Activated T-helper 17 cell treated with anti-CD3 and anti-CD28 coated beads, Interleukin-2, amount 50 U/mL, for 72 hours (primary cell): ENCODE results near the gene LDLRAD4. TPM values are rescaled to one million over a fixed set of nuclear protein-coding genes. Genes with fewer than 3 reads are reported as not detected.

Experiments
- ATAC-seq: fragments of 150-1000 bp; cut with Tn5 transposase; replicated peaks from 2 replicates; pipeline ENCODE4 v1.10.0; 2021; ENCODE audit warnings: mild to moderate bottlenecking, moderate library complexity
- H3K27ac Mint-ChIP-seq: one replicate; pipeline ENCODE4 v1.8.0; 2022; ENCODE audit warnings: mixed read lengths
- H3K27me3 Mint-ChIP-seq: one replicate; pipeline ENCODE4 v1.8.0; 2022; ENCODE audit warnings: mixed read lengths
- H3K36me3 Mint-ChIP-seq: one replicate; pipeline ENCODE4 v1.8.0; 2022; ENCODE audit warnings: low read depth, mild to moderate bottlenecking, mixed read lengths
- H3K4me1 Mint-ChIP-seq: one replicate; pipeline ENCODE4 v1.8.0; 2022; ENCODE audit warnings: mixed read lengths
- H3K4me3 Mint-ChIP-seq: one replicate; pipeline ENCODE4 v1.8.0; 2022; ENCODE audit warnings: mild to moderate bottlenecking, mixed read lengths
- H3K9me3 Mint-ChIP-seq: one replicate; pipeline ENCODE4 v1.8.0; 2022; ENCODE audit warnings: mixed read lengths
- total RNA-seq, 2 donors: library from RNA; stranded (reverse); gene quantifications; one replicate each; pipeline ENCODE4 v1.2.3, GENCODE V29; 2022

Gene LDLRAD4
- total RNA-seq, 2 donors from 2014 or later = 52.0 to 54.8 TPM

- H3K36me3 Mint-ChIP-seq = peaks cover 62% of the 10 kb centered on the region
- H3K27ac Mint-ChIP-seq = no peak overlapping the region
- H3K9me3 Mint-ChIP-seq = no peaks in the 10 kb centered on the region
- H3K4me1 Mint-ChIP-seq = peaks cover 27% of the 10 kb centered on the region
- ATAC-seq = no peak
- no peak overlapping the region for H3K4me3 Mint-ChIP-seq
- H3K27me3 Mint-ChIP-seq = no peaks in the 10 kb centered on the region
Observed at GRCh38 chr18:13513021-13513420, 294.5 kb downstream of the LDLRAD4 start.

DNA sequence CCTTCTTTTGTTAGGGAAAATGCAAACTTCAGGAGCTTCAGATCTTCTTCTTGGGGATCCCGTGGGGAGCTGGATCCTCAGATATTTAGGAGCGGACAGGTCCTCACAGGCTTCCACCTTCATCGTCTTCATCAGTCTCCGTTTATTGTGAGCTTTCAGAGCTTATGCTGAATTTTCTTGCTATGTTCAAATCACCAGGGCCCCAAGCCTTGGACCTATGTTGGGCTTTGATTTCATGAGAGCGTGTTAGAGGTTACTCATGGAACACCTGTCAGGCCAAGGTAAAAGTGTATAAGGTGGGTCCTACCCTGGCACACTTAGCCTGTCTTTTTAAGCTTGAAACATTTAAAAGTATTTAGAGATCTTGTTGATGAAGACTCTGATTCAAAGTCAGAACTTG lies 294.9 kb downstream of the LDLRAD4 start:
- Mint-ChIP-seq H3K4me1 (peaks cover 31% of the 10 kb centered on the region), H3K4me3 (no peak overlapping the region), H3K36me3 (peaks cover 66% of the 10 kb centered on the region), H3K9me3 (no peaks in the 10 kb centered on the region), H3K27ac (no peak overlapping the region), H3K27me3 (no peaks in the 10 kb centered on the region)
- ATAC-seq = no peak

DNA sequence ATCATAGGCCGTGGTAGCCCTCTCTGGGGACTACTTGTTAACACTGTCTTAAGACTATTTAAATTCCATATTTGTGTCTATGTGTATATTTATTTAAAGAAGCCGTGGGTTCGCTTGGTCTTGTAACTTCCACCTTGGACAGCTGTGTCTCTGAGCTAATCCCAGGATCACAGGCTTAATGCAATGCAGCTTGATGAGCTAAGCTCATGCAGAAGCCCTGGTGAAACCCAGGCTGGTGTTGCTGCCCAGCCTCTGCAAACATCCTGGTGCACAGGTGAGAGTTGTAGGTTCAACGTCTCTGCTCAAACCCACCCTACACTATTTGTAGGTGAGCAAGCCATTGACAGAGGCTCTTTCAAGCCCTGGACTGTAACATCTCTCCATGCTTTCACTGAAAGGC lies 296.0 kb downstream of the LDLRAD4 start:
- no peak overlapping the region for H3K27ac Mint-ChIP-seq
- H3K9me3 Mint-ChIP-seq = no peaks in the 10 kb centered on the region
- peaks cover 22% of the 10 kb centered on the region for H3K4me1 Mint-ChIP-seq
- no peak overlapping the region for H3K4me3 Mint-ChIP-seq
- ATAC-seq = no peak
- H3K27me3 Mint-ChIP-seq = no peaks in the 10 kb centered on the region
- H3K36me3 Mint-ChIP-seq = peaks cover 58% of the 10 kb centered on the region

GRCh38 chr18:13516855-13517254 lies 298.3 kb downstream of the LDLRAD4 start:
- Mint-ChIP-seq H3K4me3 (no peak overlapping the region), H3K9me3 (no peaks in the 10 kb centered on the region), H3K36me3 (peaks cover 52% of the 10 kb centered on the region), H3K27ac (no peak overlapping the region), H3K4me1 (peaks cover 12% of the 10 kb centered on the region), H3K27me3 (no peaks in the 10 kb centered on the region)
- ATAC-seq = no peak

DNA sequence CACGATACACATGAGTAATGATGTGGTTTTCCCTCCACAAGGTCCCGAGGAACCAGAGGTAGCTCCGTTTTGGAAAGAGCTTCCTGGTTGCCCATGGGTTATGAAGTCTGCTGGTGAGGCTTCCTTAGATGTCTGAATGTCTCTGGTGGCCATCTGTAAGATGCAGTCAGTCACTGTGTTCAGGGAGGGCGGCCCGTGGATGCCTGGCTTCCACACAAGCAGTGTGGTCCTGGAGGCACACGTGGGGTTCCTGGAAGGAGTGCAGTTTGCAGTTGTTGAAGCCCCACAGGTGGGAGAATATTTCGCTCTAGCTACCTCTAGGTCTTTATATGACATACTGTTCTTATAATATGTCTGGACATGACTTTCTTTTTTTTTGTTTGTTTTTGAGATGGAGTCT lies 298.8 kb downstream of the LDLRAD4 start:
- Mint-ChIP-seq H3K4me3 (no peak overlapping the region), H3K27me3 (no peaks in the 10 kb centered on the region), H3K36me3 (peaks cover 52% of the 10 kb centered on the region), H3K27ac (no peak overlapping the region), H3K9me3 (no peaks in the 10 kb centered on the region), H3K4me1 (peaks cover 10% of the 10 kb centered on the region)
- ATAC-seq = no peak

DNA sequence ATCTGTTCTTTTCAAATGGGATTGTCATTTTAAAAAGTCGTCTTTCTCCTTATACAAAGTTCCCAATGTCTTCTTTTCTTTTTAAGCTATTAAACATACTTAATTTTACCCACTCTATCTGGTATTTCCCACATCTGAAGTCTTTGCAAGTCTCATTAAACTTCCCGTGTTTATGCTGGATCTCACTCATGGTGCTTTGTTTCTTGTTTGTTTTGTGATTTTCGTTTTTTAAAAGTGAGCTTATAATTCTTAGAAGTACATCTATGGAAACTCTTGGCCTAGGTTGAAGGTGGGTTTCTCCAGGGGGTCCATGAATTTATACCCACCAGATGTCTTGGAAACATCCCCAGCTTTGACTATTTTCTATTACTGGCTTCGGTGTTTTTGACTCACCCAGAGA lies 299.8 kb downstream of the LDLRAD4 start:
- no peak overlapping the region for H3K27ac Mint-ChIP-seq
- H3K4me1 Mint-ChIP-seq = peaks cover 10% of the 10 kb centered on the region
- no peak for ATAC-seq
- H3K27me3 Mint-ChIP-seq = no peaks in the 10 kb centered on the region
- peaks cover 49% of the 10 kb centered on the region for H3K36me3 Mint-ChIP-seq
- no peaks in the 10 kb centered on the region for H3K9me3 Mint-ChIP-seq
- no peak overlapping the region for H3K4me3 Mint-ChIP-seq

- Mint-ChIP-seq H3K27ac (peak overlapping the region; percentile 41), H3K27me3 (no peaks in the 10 kb centered on the region), H3K36me3 (peaks cover 42% of the 10 kb centered on the region)
Observed at GRCh38 chr18:13520306-13520705, 301.7 kb downstream of the LDLRAD4 start.

DNA sequence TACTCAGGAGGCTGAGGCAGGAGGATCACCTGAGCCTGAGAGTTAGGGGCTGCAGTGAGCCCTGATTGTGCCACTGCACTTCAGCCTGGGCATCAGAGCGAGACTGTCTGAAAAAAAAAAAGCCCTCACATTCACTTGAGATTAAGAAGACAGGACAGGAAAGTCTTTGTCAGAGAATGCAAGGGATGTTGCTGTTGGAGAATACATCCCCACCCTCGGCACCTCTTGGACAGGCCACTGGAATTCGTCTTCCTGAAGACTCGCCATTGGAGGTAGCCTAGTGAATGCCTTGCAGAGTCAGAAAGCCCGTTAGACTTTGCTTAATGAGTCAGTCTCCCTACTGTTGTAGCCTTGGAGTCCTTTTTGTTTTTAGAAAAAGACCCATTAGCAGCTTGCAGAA lies 302.2 kb downstream of the LDLRAD4 start:
- peaks cover 38% of the 10 kb centered on the region for H3K36me3 Mint-ChIP-seq
- H3K4me3 Mint-ChIP-seq = no peak overlapping the region
- no peaks in the 10 kb centered on the region for H3K27me3 Mint-ChIP-seq
- ATAC-seq = no peak
- no peaks in the 10 kb centered on the region for H3K9me3 Mint-ChIP-seq
- peak overlapping the region; percentile 41 for H3K27ac Mint-ChIP-seq
- peaks cover 10% of the 10 kb centered on the region for H3K4me1 Mint-ChIP-seq

More at GRCh38 chr18:13520306-13520705, 301.7 kb downstream of the LDLRAD4 start:
- no peak for ATAC-seq
- H3K4me1 Mint-ChIP-seq = peaks cover 10% of the 10 kb centered on the region
- no peak overlapping the region for H3K4me3 Mint-ChIP-seq
- H3K9me3 Mint-ChIP-seq = no peaks in the 10 kb centered on the region

- no peaks in the 10 kb centered on the region for H3K27me3 Mint-ChIP-seq
- peaks cover 15% of the 10 kb centered on the region for H3K4me1 Mint-ChIP-seq
- no peak overlapping the region for H3K27ac Mint-ChIP-seq
- ATAC-seq = no peak
- H3K4me3 Mint-ChIP-seq = no peak overlapping the region
- H3K9me3 Mint-ChIP-seq = no peaks in the 10 kb centered on the region
- H3K36me3 Mint-ChIP-seq = peaks cover 34% of the 10 kb centered on the region
Observed at GRCh38 chr18:13521418-13521817, 302.9 kb downstream of the LDLRAD4 start.

DNA sequence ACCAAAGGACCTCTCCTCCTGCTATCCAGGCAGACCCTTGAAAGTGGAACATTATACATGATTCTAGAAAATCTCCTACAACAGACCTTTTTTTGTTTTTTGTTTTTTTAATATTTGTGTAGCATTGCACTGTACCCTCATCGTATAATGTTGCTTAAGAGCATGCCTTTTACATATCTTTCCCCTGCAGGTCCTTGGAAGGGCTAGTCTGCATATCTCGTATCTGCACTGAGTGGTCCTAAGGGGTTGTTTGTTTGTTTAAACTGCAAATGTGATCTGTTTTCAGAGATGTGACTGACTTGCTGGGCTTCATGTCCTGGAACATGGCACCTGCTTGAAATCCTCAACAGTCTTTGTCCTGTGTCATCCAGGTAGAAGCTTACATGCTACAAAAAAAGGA lies 303.7 kb downstream of the LDLRAD4 start:
- Mint-ChIP-seq H3K27me3 (no peaks in the 10 kb centered on the region), H3K4me1 (peaks cover 21% of the 10 kb centered on the region), H3K4me3 (no peak overlapping the region), H3K9me3 (no peaks in the 10 kb centered on the region), H3K27ac (no peak overlapping the region), H3K36me3 (peaks cover 27% of the 10 kb centered on the region)
- no peak for ATAC-seq

GRCh38 chr18:13522861-13523660 lies 304.5 kb downstream of the LDLRAD4 start:
- H3K4me1 Mint-ChIP-seq = peaks cover 19% of the 10 kb centered on the region
- H3K9me3 Mint-ChIP-seq = no peaks in the 10 kb centered on the region
- no peak for ATAC-seq
- no peak overlapping the region for H3K4me3 Mint-ChIP-seq
- H3K27ac Mint-ChIP-seq = no peak overlapping the region
- peaks cover 20% of the 10 kb centered on the region for H3K36me3 Mint-ChIP-seq
- H3K27me3 Mint-ChIP-seq = no peaks in the 10 kb centered on the region

DNA sequence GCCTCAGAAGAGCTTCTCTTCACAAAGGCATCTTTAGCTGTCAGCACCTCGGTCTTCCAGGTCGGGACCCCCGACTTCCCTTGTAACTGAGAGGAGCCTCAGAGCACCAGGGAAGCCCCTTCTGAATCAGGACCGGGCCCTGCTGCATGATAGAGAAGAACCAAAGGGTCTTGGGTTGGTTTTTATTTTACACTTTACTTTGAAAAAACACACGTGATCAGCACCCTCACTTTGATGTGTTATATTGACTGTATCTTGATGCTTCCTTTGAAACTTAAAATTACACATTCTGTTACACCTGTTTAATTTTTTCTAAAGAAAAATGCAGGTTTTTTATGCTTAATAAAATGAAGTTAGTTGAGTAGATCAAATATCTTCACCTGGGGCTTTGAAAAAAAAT lies 305.5 kb downstream of the LDLRAD4 start:
- Mint-ChIP-seq H3K36me3 (peaks cover 14% of the 10 kb centered on the region), H3K9me3 (no peaks in the 10 kb centered on the region), H3K4me3 (no peak overlapping the region), H3K4me1 (peaks cover 15% of the 10 kb centered on the region), H3K27ac (no peak overlapping the region), H3K27me3 (no peaks in the 10 kb centered on the region)
- ATAC-seq = no peak

DNA sequence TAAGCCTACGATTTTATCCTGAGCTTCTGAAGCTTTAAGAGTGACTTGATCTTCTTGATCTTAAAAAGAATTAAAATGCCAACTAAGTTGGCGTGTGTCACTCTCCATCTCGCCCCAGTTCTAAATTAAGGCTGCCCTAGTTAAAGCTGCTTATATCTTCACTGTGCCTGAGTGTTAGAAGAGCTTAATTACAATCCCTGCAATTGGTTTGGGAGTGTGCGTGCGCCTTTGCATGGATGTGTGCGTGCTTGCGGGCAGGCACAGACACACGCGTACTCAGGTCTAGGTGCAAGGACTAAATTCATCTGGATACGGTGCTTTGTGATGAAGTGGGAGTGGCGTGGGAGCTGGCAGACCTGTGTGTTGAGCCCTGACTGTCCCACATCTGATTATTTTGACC lies 306.3 kb downstream of the LDLRAD4 start:
- Mint-ChIP-seq H3K36me3 (peaks cover 14% of the 10 kb centered on the region), H3K27ac (no peak overlapping the region), H3K27me3 (no peaks in the 10 kb centered on the region), H3K9me3 (no peaks in the 10 kb centered on the region), H3K4me1 (peaks cover 20% of the 10 kb centered on the region), H3K4me3 (no peak overlapping the region)
- no peak for ATAC-seq

- Mint-ChIP-seq H3K4me1 (peaks cover 18% of the 10 kb centered on the region), H3K36me3 (peaks cover 14% of the 10 kb centered on the region), H3K9me3 (no peaks in the 10 kb centered on the region), H3K4me3 (no peak overlapping the region), H3K27me3 (no peaks in the 10 kb centered on the region), H3K27ac (no peak overlapping the region)
- ATAC-seq = no peak
Observed at GRCh38 chr18:13525381-13526029, 306.9 kb downstream of the LDLRAD4 start.

DNA sequence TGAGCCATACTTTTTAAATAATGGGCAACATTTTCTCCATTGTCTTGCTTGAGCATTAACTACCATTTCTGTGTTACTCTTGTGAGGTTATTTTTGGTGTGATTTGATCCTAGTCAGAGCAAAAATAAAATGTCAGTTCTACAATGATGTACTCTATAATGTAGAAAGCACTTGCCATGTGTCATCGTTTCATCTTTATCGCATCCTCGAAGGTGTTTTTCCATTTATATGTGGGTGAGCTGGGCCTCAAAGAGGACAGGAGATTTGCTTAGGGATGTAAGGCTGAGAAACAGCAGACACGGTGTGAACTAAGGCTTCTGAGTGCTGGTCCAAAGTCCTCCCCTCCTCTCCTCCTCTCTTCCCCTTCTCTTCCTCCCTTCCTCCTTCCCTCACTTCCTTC lies 308.0 kb downstream of the LDLRAD4 start:
- Mint-ChIP-seq H3K4me1 (peaks cover 18% of the 10 kb centered on the region), H3K27ac (no peak overlapping the region), H3K9me3 (no peaks in the 10 kb centered on the region), H3K36me3 (peaks cover 14% of the 10 kb centered on the region), H3K27me3 (no peaks in the 10 kb centered on the region), H3K4me3 (no peak overlapping the region)
- no peak for ATAC-seq
